ENCODE data around the gene THY1. TPM values are rescaled to one million over a fixed set of nuclear protein-coding genes. Genes with fewer than 3 reads are reported as not detected.

THY1 gene
- polyA plus RNA-seq, 1 donor from 2014 or later = 98.3 TPM

GRCh38 chr11:119368121-119369034 is 54.6 kb downstream of the THY1 start:
- H3F3A ChIP-seq (ENCODE audit: insufficient read depth, low read length, poor library complexity, severe bottlenecking) = no peaks in the 10 kb centered on the region
- no peak overlapping the region for H2AFZ ChIP-seq (ENCODE audit: low read depth, low read length)
- peaks cover 13% of the 10 kb centered on the region for H3K27me3 ChIP-seq (ENCODE audit: insufficient read depth, low read depth, low read length)
- H3K9me3 ChIP-seq (ENCODE audit: low read length) = no peaks in the 10 kb centered on the region
- H3K4me2 ChIP-seq (ENCODE audit: low read length) = no peak overlapping the region
- no peak for TF ChIP-seq POLR2AphosphoS5 (IDR thresholded peaks at IDR 0.05)
- no peaks in the 10 kb centered on the region for H3K9me2 ChIP-seq (ENCODE audit: insufficient read depth, low read length)
- no peaks in the 10 kb centered on the region for H3K79me2 ChIP-seq (replicated peaks; ENCODE audit: insufficient read depth, low read length)
- H4K20me1 ChIP-seq (ENCODE audit: insufficient read depth) = no peaks in the 10 kb centered on the region
- no peaks in the 10 kb centered on the region for H3K36me3 ChIP-seq (ENCODE audit: insufficient read depth, low read length)
- H3K27ac ChIP-seq (ENCODE audit: low read length) = no peak overlapping the region
- no peak overlapping the region for H3K4me3 ChIP-seq (ENCODE audit: low read length)
- no peak overlapping the region for H3K9ac ChIP-seq (ENCODE audit: low read length)

DNA sequence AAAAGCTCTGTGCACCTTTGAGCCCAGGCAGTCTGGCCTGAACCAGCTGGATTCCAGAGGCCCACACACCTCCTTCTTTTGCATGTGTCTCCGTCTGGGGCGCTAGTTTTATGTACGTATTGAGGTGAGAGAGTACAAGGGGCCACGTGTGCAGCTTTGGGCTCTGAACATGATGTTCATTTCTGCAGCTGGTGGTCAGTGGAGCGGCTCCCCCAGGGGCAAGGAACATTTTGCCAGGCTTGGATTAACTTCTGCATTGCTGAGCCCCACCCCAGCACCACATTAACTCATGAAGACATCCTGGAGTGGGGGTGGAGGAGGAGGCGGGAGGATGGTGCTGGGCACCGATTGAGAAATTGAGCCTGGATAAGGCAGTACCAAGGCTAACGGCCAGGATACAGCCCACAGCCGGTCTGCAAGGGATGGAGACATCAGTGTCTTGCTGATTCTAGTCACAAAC is 55.3 kb downstream of the THY1 start:
- Histone ChIP-seq H3K9me2 (ENCODE audit: insufficient read depth, low read length) (no peaks in the 10 kb centered on the region), H3K36me3 (ENCODE audit: insufficient read depth, low read length) (no peaks in the 10 kb centered on the region), H3F3A (ENCODE audit: insufficient read depth, low read length, poor library complexity, severe bottlenecking) (no peaks in the 10 kb centered on the region), H3K79me2 (replicated peaks; ENCODE audit: insufficient read depth, low read length) (no peaks in the 10 kb centered on the region), H4K20me1 (ENCODE audit: insufficient read depth) (no peaks in the 10 kb centered on the region), H3K27ac (ENCODE audit: low read length) (no peak overlapping the region), H3K4me2 (ENCODE audit: low read length) (no peak overlapping the region), H3K27me3 (ENCODE audit: insufficient read depth, low read depth, low read length) (peaks cover 13% of the 10 kb centered on the region), H3K9ac (ENCODE audit: low read length) (no peak overlapping the region), H2AFZ (ENCODE audit: low read depth, low read length) (no peak overlapping the region), H3K4me3 (ENCODE audit: low read length) (no peak overlapping the region), H3K9me3 (ENCODE audit: low read length) (no peaks in the 10 kb centered on the region)
- no peak for TF ChIP-seq EZH2 (IDR thresholded peaks at IDR 0.05; ENCODE audit: borderline replicate concordance, insufficient read depth, low read length, poor library complexity, severe bottlenecking)
- TF ChIP-seq, protein P1, sequence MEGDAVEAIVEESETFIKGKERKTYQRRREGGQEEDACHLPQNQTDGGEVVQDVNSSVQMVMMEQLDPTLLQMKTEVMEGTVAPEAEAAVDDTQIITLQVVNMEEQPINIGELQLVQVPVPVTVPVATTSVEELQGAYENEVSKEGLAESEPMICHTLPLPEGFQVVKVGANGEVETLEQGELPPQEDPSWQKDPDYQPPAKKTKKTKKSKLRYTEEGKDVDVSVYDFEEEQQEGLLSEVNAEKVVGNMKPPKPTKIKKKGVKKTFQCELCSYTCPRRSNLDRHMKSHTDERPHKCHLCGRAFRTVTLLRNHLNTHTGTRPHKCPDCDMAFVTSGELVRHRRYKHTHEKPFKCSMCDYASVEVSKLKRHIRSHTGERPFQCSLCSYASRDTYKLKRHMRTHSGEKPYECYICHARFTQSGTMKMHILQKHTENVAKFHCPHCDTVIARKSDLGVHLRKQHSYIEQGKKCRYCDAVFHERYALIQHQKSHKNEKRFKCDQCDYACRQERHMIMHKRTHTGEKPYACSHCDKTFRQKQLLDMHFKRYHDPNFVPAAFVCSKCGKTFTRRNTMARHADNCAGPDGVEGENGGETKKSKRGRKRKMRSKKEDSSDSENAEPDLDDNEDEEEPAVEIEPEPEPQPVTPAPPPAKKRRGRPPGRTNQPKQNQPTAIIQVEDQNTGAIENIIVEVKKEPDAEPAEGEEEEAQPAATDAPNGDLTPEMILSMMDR (IDR thresholded peaks at IDR 0.05; ENCODE audit: poor library complexity, severe bottlenecking) = no peak
- no peak for TF ChIP-seq MXI1 (conservative IDR thresholded peaks at IDR 0.05; ENCODE audit: poor library complexity, severe bottlenecking)
- TF ChIP-seq, protein P2, sequence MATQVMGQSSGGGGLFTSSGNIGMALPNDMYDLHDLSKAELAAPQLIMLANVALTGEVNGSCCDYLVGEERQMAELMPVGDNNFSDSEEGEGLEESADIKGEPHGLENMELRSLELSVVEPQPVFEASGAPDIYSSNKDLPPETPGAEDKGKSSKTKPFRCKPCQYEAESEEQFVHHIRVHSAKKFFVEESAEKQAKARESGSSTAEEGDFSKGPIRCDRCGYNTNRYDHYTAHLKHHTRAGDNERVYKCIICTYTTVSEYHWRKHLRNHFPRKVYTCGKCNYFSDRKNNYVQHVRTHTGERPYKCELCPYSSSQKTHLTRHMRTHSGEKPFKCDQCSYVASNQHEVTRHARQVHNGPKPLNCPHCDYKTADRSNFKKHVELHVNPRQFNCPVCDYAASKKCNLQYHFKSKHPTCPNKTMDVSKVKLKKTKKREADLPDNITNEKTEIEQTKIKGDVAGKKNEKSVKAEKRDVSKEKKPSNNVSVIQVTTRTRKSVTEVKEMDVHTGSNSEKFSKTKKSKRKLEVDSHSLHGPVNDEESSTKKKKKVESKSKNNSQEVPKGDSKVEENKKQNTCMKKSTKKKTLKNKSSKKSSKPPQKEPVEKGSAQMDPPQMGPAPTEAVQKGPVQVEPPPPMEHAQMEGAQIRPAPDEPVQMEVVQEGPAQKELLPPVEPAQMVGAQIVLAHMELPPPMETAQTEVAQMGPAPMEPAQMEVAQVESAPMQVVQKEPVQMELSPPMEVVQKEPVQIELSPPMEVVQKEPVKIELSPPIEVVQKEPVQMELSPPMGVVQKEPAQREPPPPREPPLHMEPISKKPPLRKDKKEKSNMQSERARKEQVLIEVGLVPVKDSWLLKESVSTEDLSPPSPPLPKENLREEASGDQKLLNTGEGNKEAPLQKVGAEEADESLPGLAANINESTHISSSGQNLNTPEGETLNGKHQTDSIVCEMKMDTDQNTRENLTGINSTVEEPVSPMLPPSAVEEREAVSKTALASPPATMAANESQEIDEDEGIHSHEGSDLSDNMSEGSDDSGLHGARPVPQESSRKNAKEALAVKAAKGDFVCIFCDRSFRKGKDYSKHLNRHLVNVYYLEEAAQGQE (IDR thresholded peaks at IDR 0.05; ENCODE audit: borderline replicate concordance) = no peak
- TF ChIP-seq TAF1 (IDR thresholded peaks at IDR 0.05; ENCODE audit: low read depth) = no peak
- no peak for TF ChIP-seq EP300 (conservative IDR thresholded peaks at IDR 0.05; ENCODE audit: poor library complexity, severe bottlenecking)
- no peak for TF ChIP-seq RAD21 (conservative IDR thresholded peaks at IDR 0.05)
- TF ChIP-seq SMC3 (conservative IDR thresholded peaks at IDR 0.05; ENCODE audit: poor library complexity) = no peak
- no peak for TF ChIP-seq POLR2AphosphoS5 (IDR thresholded peaks at IDR 0.05)

Small RNAs within 50 kb of the gene (small RNA-seq; reads per million reads assigned to genes)
- 0 reads per million in 3 experiments for gene AP003396.4

Other genes with a start within 250 kb of the THY1 start
- not detected in 2 replicates for gene NHERF4, start 237.7 kb downstream of the THY1 start, polyA plus RNA-seq
- 10.5 and 10.7 TPM in 2 replicates for gene CBL, start 216.8 kb downstream of the THY1 start, polyA plus RNA-seq
- 7.5 and 12.5 TPM in 2 replicates for gene MCAM, start 106.0 kb downstream of the THY1 start, polyA plus RNA-seq
- 1.9 and 2.6 TPM in 2 replicates for gene RNF26, start 88.6 kb downstream of the THY1 start, polyA plus RNA-seq
- gene C1QTNF5, start 82.3 kb downstream of the THY1 start, polyA plus RNA-seq = not detected in 2 replicates
- gene MFRP, start 76.5 kb downstream of the THY1 start, polyA plus RNA-seq = not detected in 2 replicates
- gene USP2, start 41.5 kb downstream of the THY1 start, polyA plus RNA-seq = 0.59 and 0.74 TPM in 2 replicates